ENCODE measurements around the gene CCM2L. TPM values are rescaled to one million over a fixed set of nuclear protein-coding genes. Genes with fewer than 3 reads are reported as not detected.

The CCM2L gene
- total and polyA plus RNA-seq, 2 donors (not counting 3 experiments of a cell fraction or from before 2014, with no cell fraction given) = 10.8 to 13.4 TPM

DNA sequence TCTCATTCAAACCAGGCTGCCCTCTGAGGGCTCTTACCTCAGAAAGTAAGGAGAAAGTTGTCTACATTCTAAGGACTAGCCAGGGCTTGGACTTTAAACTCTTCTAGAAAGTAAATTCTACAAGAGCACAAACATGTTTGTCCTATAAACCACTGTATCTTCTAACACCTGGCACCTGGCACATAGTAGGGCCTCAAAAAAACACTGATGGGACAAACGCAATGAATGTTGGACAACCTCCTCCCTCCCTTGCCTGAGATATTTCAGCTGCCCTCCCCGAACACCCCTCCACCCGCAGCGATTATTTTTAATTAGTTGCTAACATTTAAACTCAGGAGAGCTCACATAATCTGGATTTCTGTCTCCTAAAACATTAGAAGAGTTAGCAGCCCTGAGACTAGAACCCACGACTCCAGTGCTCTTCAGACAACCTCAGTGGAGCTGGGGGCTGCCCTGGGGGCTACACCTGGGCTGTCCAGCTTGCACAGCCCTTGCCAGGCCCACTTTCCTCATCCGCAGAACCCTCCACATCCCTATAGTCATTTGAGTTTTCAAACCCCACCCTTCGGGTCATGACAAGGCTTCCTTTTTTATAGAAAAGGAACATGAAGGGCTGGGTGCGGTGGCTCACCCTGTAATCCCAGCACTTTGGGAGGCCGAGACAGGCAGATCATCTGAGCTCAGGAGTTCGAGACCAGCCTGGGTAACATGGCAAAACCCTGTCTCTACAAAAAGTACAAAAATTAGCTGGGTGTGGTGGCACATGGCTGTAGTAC lies 46.7 kb downstream of the CCM2L start:
- H3K79me2 ChIP-seq (ENCODE audit: control insufficient read depth, insufficient read depth, low read length) = no peaks in the 10 kb centered on the region
- H3K36me3 ChIP-seq (ENCODE audit: control insufficient read depth in 2 of 2, extremely low read depth in 1 of 2, insufficient read depth in 2 of 2, low read length in 2 of 2) = no peaks in the 10 kb centered on the region
- no peak for DNase-seq (ENCODE audit: low read depth, low spot score)
- H3K4me3 ChIP-seq (replicated peaks in 1 of 3; ENCODE audit: insufficient read depth in 1 of 3, low read depth in 1 of 3, low read length in 3 of 3) = no peak overlapping the region
- intact Hi-C loops (cut with micrococcal nuclease) (no loop called here), dilution Hi-C loops (cut with MboI; ENCODE audit: extremely low pct_ligation_motif_present, low sequenced_read_pairs) (no loop called here)
- no peak overlapping the region for H3K27ac ChIP-seq (ENCODE audit: insufficient read depth, low read depth, low read length)
- ChIA-PET CTCF (interaction anchor here (0.6 kb wide), 1 partner anchor 23 kb away, joined by 3 read pairs; no protein-coding TSS in a partner anchor), POLR2A (no interaction called here)
- FAIRE-seq = no peak
- no peak overlapping the region for H2AFZ ChIP-seq (ENCODE audit: low read depth, low read length)
- peaks cover 4% of the 10 kb centered on the region for H3K4me1 ChIP-seq (ENCODE audit: control insufficient read depth, extremely low read depth, insufficient read depth, low read length)
- no peaks in the 10 kb centered on the region for H3K9me3 ChIP-seq (replicated peaks; ENCODE audit: control insufficient read depth, insufficient read depth, low read length)
- no peaks in the 10 kb centered on the region for H4K20me1 ChIP-seq (replicated peaks; ENCODE audit: control insufficient read depth, extremely low read depth, insufficient read depth, low read length)
- no TSS peak for BruUV-seq (replicated peaks)
- H3K4me2 ChIP-seq (ENCODE audit: insufficient read depth, low read length) = no peak overlapping the region
- H3K9me1 ChIP-seq (replicated peaks; ENCODE audit: control insufficient read depth, extremely low read depth, insufficient read depth, low read length) = no peaks in the 10 kb centered on the region
- H3K27me3 ChIP-seq (ENCODE audit: control insufficient read depth in 2 of 2, insufficient read depth in 2 of 2, low read length in 2 of 2) = peaks cover 20% of the 10 kb centered on the region in 2 experiments
- H3K9ac ChIP-seq (replicated peaks; ENCODE audit: extremely low read depth, insufficient read depth, low read length) = no peak overlapping the region
- TF ChIP-seq, protein P1, sequence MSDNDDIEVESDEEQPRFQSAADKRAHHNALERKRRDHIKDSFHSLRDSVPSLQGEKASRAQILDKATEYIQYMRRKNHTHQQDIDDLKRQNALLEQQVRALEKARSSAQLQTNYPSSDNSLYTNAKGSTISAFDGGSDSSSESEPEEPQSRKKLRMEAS (IDR thresholded peaks at IDR 0.05; ENCODE audit: insufficient read depth, insufficient read length) = no peak
- no peak for TF ChIP-seq JUN (IDR thresholded peaks at IDR 0.05; ENCODE audit: borderline replicate concordance, insufficient read depth, insufficient read length, low read depth)
- TF ChIP-seq GATA2 (IDR thresholded peaks at IDR 0.05; ENCODE audit: insufficient read depth, insufficient read length, low read depth, low read length) = no peak
- no peak for TF ChIP-seq FOS (IDR thresholded peaks at IDR 0.05; ENCODE audit: borderline replicate concordance, insufficient read depth, low read length)

DNA sequence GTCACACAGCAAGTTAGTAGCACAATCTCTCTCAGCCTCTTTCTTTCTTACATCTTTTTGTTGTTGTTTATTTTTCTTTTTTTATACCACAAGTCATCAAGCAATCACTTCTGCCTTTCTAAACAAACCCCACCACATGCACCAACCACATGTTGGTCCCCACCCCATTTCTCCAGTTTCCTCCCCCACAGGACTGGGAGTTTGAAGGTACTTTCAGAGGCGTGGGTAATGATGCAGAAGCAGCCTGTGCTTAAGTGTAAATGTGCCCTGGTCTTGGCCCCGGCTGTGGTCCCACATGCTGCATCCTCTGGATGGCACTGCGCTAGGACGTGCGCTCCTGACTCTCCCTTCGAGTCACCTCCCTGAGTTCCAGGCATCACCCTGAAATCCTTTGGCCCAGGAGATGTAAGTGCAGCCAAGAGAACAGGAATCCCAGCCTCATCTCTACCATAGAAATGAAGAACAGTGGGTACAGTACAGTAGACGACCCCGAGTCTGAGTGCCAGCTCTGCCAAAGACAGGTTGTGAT lies 47.5 kb downstream of the CCM2L start:
- DNase-seq (ENCODE audit: low read depth, low spot score) (no peak), FAIRE-seq (no peak)
- no peaks in the 10 kb centered on the region for H4K20me1 ChIP-seq (replicated peaks; ENCODE audit: control insufficient read depth, extremely low read depth, insufficient read depth, low read length)
- intact Hi-C loops (cut with micrococcal nuclease) = no loop called here
- H3K9ac ChIP-seq (replicated peaks; ENCODE audit: extremely low read depth, insufficient read depth, low read length) = no peak overlapping the region
- H3K4me2 ChIP-seq (ENCODE audit: insufficient read depth, low read length) = no peak overlapping the region
- no peaks in the 10 kb centered on the region for H3K79me2 ChIP-seq (ENCODE audit: control insufficient read depth, insufficient read depth, low read length)
- TF ChIP-seq GATA2 (IDR thresholded peaks at IDR 0.05; ENCODE audit: insufficient read depth, insufficient read length, low read depth, low read length) (no peak), POLR2A (IDR thresholded peaks at IDR 0.05; ENCODE audit: low read depth, low read length) (no peak), MYC (IDR thresholded peaks at IDR 0.05; ENCODE audit: low read depth, low read length) (no peak), EZH2 (IDR thresholded peaks at IDR 0.05; ENCODE audit: borderline replicate concordance, low read depth, low read length, severe bottlenecking) (no peak), JUN (IDR thresholded peaks at IDR 0.05; ENCODE audit: borderline replicate concordance, insufficient read depth, insufficient read length, low read depth) (no peak), POLR2AphosphoS5 (IDR thresholded peaks at IDR 0.05; ENCODE audit: insufficient read depth, low read depth, low read length) (no peak), FOS (IDR thresholded peaks at IDR 0.05; ENCODE audit: borderline replicate concordance, insufficient read depth, low read length) (no peak)
- TF ChIP-seq, protein P2, sequence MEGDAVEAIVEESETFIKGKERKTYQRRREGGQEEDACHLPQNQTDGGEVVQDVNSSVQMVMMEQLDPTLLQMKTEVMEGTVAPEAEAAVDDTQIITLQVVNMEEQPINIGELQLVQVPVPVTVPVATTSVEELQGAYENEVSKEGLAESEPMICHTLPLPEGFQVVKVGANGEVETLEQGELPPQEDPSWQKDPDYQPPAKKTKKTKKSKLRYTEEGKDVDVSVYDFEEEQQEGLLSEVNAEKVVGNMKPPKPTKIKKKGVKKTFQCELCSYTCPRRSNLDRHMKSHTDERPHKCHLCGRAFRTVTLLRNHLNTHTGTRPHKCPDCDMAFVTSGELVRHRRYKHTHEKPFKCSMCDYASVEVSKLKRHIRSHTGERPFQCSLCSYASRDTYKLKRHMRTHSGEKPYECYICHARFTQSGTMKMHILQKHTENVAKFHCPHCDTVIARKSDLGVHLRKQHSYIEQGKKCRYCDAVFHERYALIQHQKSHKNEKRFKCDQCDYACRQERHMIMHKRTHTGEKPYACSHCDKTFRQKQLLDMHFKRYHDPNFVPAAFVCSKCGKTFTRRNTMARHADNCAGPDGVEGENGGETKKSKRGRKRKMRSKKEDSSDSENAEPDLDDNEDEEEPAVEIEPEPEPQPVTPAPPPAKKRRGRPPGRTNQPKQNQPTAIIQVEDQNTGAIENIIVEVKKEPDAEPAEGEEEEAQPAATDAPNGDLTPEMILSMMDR (IDR thresholded peaks at IDR 0.05; ENCODE audit: extremely low read depth in 1 of 2, insufficient read depth in 1 of 2, low read depth in 1 of 2, low read length in 2 of 2) = no peak
- TF ChIP-seq, protein P1 (IDR thresholded peaks at IDR 0.05; ENCODE audit: insufficient read depth, insufficient read length) = no peak
- dilution Hi-C loops (cut with MboI; ENCODE audit: extremely low pct_ligation_motif_present, low sequenced_read_pairs) = no loop called here
- no peaks in the 10 kb centered on the region for H3K4me1 ChIP-seq (ENCODE audit: control insufficient read depth, extremely low read depth, insufficient read depth, low read length)
- no peaks in the 10 kb centered on the region for H3K9me3 ChIP-seq (replicated peaks; ENCODE audit: control insufficient read depth, insufficient read depth, low read length)
- H3K27ac ChIP-seq (ENCODE audit: insufficient read depth, low read depth, low read length) = no peak overlapping the region
- peaks cover 12 to 14% of the 10 kb centered on the region in 2 experiments for H3K27me3 ChIP-seq (ENCODE audit: control insufficient read depth in 2 of 2, insufficient read depth in 2 of 2, low read length in 2 of 2)
- CTCF ChIA-PET = no interaction called here
- no peak overlapping the region for H3K4me3 ChIP-seq (replicated peaks in 1 of 3; ENCODE audit: insufficient read depth in 1 of 3, low read depth in 1 of 3, low read length in 3 of 3)
- POLR2A ChIA-PET = no interaction called here
- H3K9me1 ChIP-seq (replicated peaks; ENCODE audit: control insufficient read depth, extremely low read depth, insufficient read depth, low read length) = no peaks in the 10 kb centered on the region
- no peak overlapping the region for H2AFZ ChIP-seq (ENCODE audit: low read depth, low read length)
- BruUV-seq (replicated peaks) = no TSS peak
- H3K36me3 ChIP-seq (ENCODE audit: control insufficient read depth in 2 of 2, extremely low read depth in 1 of 2, insufficient read depth in 2 of 2, low read length in 2 of 2) = no peaks in the 10 kb centered on the region

Data from endothelial cell of umbilical vein (primary cell).